Measurements from ENCODE around the gene P2RY13. TPM values are rescaled to one million over a fixed set of nuclear protein-coding genes. Genes with fewer than 3 reads are reported as not detected.
A peak's percentile ranks its signal among the peaks of the same experiment; 100 is the strongest.

P2RY13 gene
- total and polyA plus RNA-seq, 2 of the 13 experiments (the other 11 are each of a cell fraction or from before 2014, with no cell fraction given), result not detected

DNA sequence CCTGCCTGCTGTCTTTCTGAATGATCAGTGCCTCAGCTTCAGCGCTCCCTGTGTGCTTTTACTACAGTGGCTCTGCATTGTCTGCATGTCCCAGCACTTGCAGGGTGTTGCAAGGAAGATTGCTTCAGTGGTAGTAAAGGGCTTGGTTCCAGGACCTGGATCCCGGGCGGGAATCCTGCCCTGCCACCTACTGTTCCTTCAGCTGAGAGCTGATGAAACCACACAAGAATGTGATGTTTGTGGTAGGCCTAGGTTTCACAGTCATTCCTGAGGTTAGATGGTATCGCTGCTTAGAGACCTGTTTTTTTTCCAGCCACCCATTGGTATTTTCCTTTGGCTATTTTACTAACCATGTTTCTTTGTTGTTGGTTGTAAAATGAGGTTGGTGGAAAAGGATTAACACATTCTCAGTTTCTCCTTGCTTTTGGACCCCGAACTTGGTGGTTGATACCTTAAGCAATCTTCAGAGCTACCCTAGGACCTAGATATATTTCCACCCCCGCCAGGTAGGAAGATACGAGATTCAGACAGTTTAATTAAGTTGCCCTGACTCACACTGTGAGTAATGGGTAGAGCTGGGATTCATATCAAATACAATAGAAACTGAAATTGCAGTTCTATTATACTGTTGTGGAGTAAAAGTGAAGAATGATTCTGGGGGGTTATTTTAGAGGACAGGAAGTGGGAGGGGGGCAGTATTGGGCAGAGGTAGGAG is 24.1 kb downstream of the P2RY13 start (continued):
- TF ChIP-seq KAT8 (CRISPR knock-in tag; IDR thresholded peaks at IDR 0.05) (no peak), SMC3 (IDR thresholded peaks at IDR 0.05; ENCODE audit: low read length) (peak; percentile 38; the same call in 1 of the 2 replicates), PRMT3 (CRISPR knock-in tag; IDR thresholded peaks at IDR 0.05; ENCODE audit: borderline replicate concordance, low read depth) (no peak), BCL6 (CRISPR knock-in tag; IDR thresholded peaks at IDR 0.05) (no peak), ZNF777 (CRISPR knock-in tag; IDR thresholded peaks at IDR 0.05) (no peak), ZNF136 (CRISPR knock-in tag; IDR thresholded peaks at IDR 0.05; ENCODE audit: low read depth) (no peak), GATAD2A (CRISPR knock-in tag; IDR thresholded peaks at IDR 0.05) (peak; percentile 40; the same call in 1 of the 2 replicates), SKI (IDR thresholded peaks at IDR 0.05; ENCODE audit: partially characterized antibody) (no peak), SAFB2 (CRISPR knock-in tag; IDR thresholded peaks at IDR 0.05; ENCODE audit: borderline replicate concordance, low read depth) (no peak), ZNF775 (CRISPR knock-in tag; IDR thresholded peaks at IDR 0.05; ENCODE audit: borderline replicate concordance) (no peak), ZNF75D (CRISPR knock-in tag; IDR thresholded peaks at IDR 0.05; ENCODE audit: borderline replicate concordance) (no peak), KMT2A (CRISPR knock-in tag; IDR thresholded peaks at IDR 0.05) (no peak), MXD4 (CRISPR knock-in tag; IDR thresholded peaks at IDR 0.05) (no peak), HCFC1 (IDR thresholded peaks at IDR 0.05; ENCODE audit: low read depth, low read length) (no peak), ZNF784 (CRISPR knock-in tag; IDR thresholded peaks at IDR 0.05; ENCODE audit: borderline replicate concordance) (no peak), TFDP1 (CRISPR knock-in tag; IDR thresholded peaks at IDR 0.05; ENCODE audit: borderline replicate concordance) (peak; percentile 21; the same call in 1 of the 2 replicates), EP300 (IDR thresholded peaks at IDR 0.05; ENCODE audit: low read depth in 2 of 2, low read length in 2 of 2) (no peak), EP300 (CRISPR knock-in tag; IDR thresholded peaks at IDR 0.05; ENCODE audit: borderline replicate concordance) (peak; percentile 36; the same call in 1 of the 2 replicates), TBX2 (CRISPR knock-in tag; IDR thresholded peaks at IDR 0.05; ENCODE audit: borderline replicate concordance) (peak; percentile 23; the same call in 1 of the 2 replicates), ATRX (CRISPR knock-in tag; IDR thresholded peaks at IDR 0.05; ENCODE audit: borderline replicate concordance) (no peak), ZNF530 (CRISPR knock-in tag; IDR thresholded peaks at IDR 0.05; ENCODE audit: low read depth) (no peak), SOX5 (CRISPR knock-in tag; IDR thresholded peaks at IDR 0.05; ENCODE audit: borderline replicate concordance) (peak; percentile 23; the same call in 1 of the 2 replicates), ZNF788 (CRISPR knock-in tag; IDR thresholded peaks at IDR 0.05; ENCODE audit: borderline replicate concordance) (no peak)
- TF ChIP-seq, protein P1, sequence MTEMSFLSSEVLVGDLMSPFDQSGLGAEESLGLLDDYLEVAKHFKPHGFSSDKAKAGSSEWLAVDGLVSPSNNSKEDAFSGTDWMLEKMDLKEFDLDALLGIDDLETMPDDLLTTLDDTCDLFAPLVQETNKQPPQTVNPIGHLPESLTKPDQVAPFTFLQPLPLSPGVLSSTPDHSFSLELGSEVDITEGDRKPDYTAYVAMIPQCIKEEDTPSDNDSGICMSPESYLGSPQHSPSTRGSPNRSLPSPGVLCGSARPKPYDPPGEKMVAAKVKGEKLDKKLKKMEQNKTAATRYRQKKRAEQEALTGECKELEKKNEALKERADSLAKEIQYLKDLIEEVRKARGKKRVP (CRISPR knock-in tag; IDR thresholded peaks at IDR 0.05), result peak in 1 of 2 experiments; percentile 89; a peak in 2 of 4 replicates
- TF ChIP-seq, protein P2, sequence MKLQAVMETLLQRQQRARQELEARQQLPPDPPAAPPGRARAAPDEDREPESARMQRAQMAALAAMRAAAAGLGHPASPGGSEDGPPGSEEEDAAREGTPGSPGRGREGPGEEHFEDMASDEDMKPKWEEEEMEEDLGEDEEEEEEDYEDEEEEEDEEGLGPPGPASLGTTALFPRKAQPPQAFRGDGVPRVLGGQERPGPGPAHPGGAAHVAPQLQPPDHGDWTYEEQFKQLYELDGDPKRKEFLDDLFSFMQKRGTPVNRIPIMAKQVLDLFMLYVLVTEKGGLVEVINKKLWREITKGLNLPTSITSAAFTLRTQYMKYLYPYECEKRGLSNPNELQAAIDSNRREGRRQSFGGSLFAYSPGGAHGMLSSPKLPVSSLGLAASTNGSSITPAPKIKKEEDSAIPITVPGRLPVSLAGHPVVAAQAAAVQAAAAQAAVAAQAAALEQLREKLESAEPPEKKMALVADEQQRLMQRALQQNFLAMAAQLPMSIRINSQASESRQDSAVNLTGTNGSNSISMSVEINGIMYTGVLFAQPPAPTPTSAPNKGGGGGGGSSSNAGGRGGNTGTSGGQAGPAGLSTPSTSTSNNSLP (IDR thresholded peaks at IDR 0.05; ENCODE audit: low read depth, low read length), result no peak
